PC-3 (cell line): ENCODE data around the gene HUWE1. TPM values are rescaled to one million over a fixed set of nuclear protein-coding genes. Genes with fewer than 3 reads are reported as not detected.

Source experiments
- ATAC-seq: fragments of 200-7000 bp; cut with Tn5 transposase; 2 replicates; pipeline ENCODE4 v1.9.1; 2020; ENCODE audit warnings: mild to moderate bottlenecking, moderate library complexity
- BruUV-seq: library from RNA; stranded (reverse); fragments of 400-500 nt; replicated peaks from 2 replicates; lab custom pipeline; 2021; lab: Mats Ljungman, UMichigan
- CTCF ChIA-PET: fragments of 300-600 bp; sonication (Branson Sonifier 250); formaldehyde crosslinking; loops from one replicate; lab custom pipeline; 2022; ENCODE audit warnings: antibody characterized with exemption; lab: Charles Lee
- POLR2A ChIA-PET: fragments of 300-600 bp; sonication (Branson Sonifier 250); formaldehyde crosslinking; loops from one replicate; lab custom pipeline; 2022; ENCODE audit warnings: antibody characterized with exemption; ENCODE audit not compliant: unreplicated experiment; lab: Charles Lee
- DNase-seq: peaks from one replicate; pipeline ENCODE4 v3.0.0-alpha.2; 2015
- H2AFZ ChIP-seq: fragments of 300-600 bp; sonication (generic); 2 replicates; pipeline ENCODE4 v1.6.0; 2016; ENCODE audit warnings: antibody characterized with exemption, low read length
- H3F3A ChIP-seq: fragments of 300-600 bp; sonication (generic); one replicate; pipeline ENCODE4 v1.6.0; 2017; ENCODE audit warnings: antibody characterized with exemption, low read length, control low read depth, mild to moderate bottlenecking; ENCODE audit not compliant: unreplicated experiment
- H3K27ac ChIP-seq: fragments of 300-600 bp; sonication (generic); 2 replicates; pipeline ENCODE4 v1.5.1; 2016; ENCODE audit warnings: mild to moderate bottlenecking, low read length
- H3K27me3 ChIP-seq: fragments of 300-600 bp; sonication (generic); 2 replicates; pipeline ENCODE4 v1.6.1; 2016; ENCODE audit warnings: low read length, mixed read lengths
- H3K36me3 ChIP-seq: fragments of 300-600 bp; sonication (generic); 2 replicates; pipeline ENCODE4 v1.6.1; 2016; ENCODE audit warnings: low read depth, mixed run types, low read length, mixed read lengths
- H3K4me1 ChIP-seq: fragments of 300-600 bp; sonication (generic); 2 replicates; pipeline ENCODE4 v1.5.1; 2016; ENCODE audit warnings: low read length; ENCODE audit not compliant: insufficient read depth
- H3K4me2 ChIP-seq: fragments of 300-600 bp; sonication (generic); 2 replicates; pipeline ENCODE4 v1.6.0; 2016; ENCODE audit warnings: low read length
- H3K4me3 ChIP-seq: fragments of 300-600 bp; sonication (generic); 2 replicates; pipeline ENCODE4 v1.5.1; 2016; ENCODE audit warnings: mild to moderate bottlenecking, low read length, mixed read lengths
- H3K79me2 ChIP-seq: fragments of 300-600 bp; sonication (generic); 2 replicates; pipeline ENCODE4 v1.6.1; 2017; ENCODE audit warnings: low read length, mixed read lengths
- H3K9ac ChIP-seq: fragments of 300-600 bp; sonication (generic); 2 replicates; pipeline ENCODE4 v1.6.0; 2016; ENCODE audit warnings: mild to moderate bottlenecking, low read length
- H3K9me2 ChIP-seq: fragments of 300-600 bp; sonication (generic); replicated peaks from 2 replicates; pipeline ENCODE4 v1.6.1; 2016; ENCODE audit warnings: mixed run types, low read length, mixed read lengths
- H3K9me3 ChIP-seq: fragments of 300-600 bp; sonication (generic); 2 replicates; pipeline ENCODE4 v1.6.1; 2016; ENCODE audit warnings: low read length, mixed read lengths
- H4K20me1 ChIP-seq: fragments of 300-600 bp; sonication (generic); 2 replicates; pipeline ENCODE4 v1.6.1; 2016; ENCODE audit warnings: low read length, mixed read lengths
- CTCF ChIP-seq: fragments of 300-600 bp; sonication (generic); conservative IDR thresholded peaks from 2 replicates; pipeline ENCODE4 v1.5.1; 2017; ENCODE audit warnings: antibody characterized with exemption, low read depth, mild to moderate bottlenecking, low read length
- EZH2 ChIP-seq: fragments of 300-600 bp; sonication (generic); IDR thresholded peaks from one replicate; pipeline ENCODE4 v1.6.1; 2017; ENCODE audit warnings: antibody characterized with exemption, mild to moderate bottlenecking, low read length; ENCODE audit not compliant: unreplicated experiment
- EZH2phosphoT487 ChIP-seq: fragments of 300-600 bp; sonication (generic); IDR thresholded peaks from 2 replicates; pipeline ENCODE4 v1.6.1; 2018; ENCODE audit warnings: mild to moderate bottlenecking, antibody characterized with exemption, low read length, borderline replicate concordance
- intact Hi-C: fragments of 100-400 bp; cut with micrococcal nuclease; formaldehyde crosslinking; loops from 2 replicates; pipeline ENCODE4 v1.9.0; 2023
- total RNA-seq: library from RNA; depleted of rRNA; stranded (reverse); fragments of >200 nt; gene quantifications from 2 replicates; pipeline ENCODE4 v1.2.3, GENCODE V29; 2014

HUWE1 gene
- total RNA-seq, 1 experiment from 2014 or later, result 206 TPM

GRCh38 chrX:53656845-53657244 is 29.7 kb downstream of the HUWE1 start:
- no TSS peak for BruUV-seq
- POLR2A ChIA-PET, result no interaction called here
- peaks cover 41% of the 10 kb centered on the region for H3K36me3 ChIP-seq
- ATAC-seq (no peak), DNase-seq (no peak)
- 0 out of 2 replicates have a peak, but pooled peaks cover 8% of the 10 kb centered on the region for H3K4me1 ChIP-seq
- intact Hi-C loops, result no loop called here
- peaks cover 100% of the 10 kb centered on the region for H3K79me2 ChIP-seq
- H3K4me3 ChIP-seq, result no peak overlapping the region
- no peaks in the 10 kb centered on the region for H3K9me3 ChIP-seq
- H3K4me2 ChIP-seq, result no peak overlapping the region
- H3K27ac ChIP-seq, result no peak overlapping the region
- no peaks in the 10 kb centered on the region for H3F3A ChIP-seq
- no peaks in the 10 kb centered on the region for H3K9me2 ChIP-seq
- peaks cover 57% of the 10 kb centered on the region for H4K20me1 ChIP-seq
- TF ChIP-seq EZH2, result no peak
- TF ChIP-seq EZH2phosphoT487, result no peak
- no peak for TF ChIP-seq CTCF
- no peak overlapping the region for H3K9ac ChIP-seq
- no peaks in the 10 kb centered on the region for H3K27me3 ChIP-seq
- H2AFZ ChIP-seq, result no peak overlapping the region
- CTCF ChIA-PET, result no interaction called here

- POLR2A ChIA-PET, result no interaction called here
- no peaks in the 10 kb centered on the region for H3K27me3 ChIP-seq
- H3F3A ChIP-seq, result no peaks in the 10 kb centered on the region
- DNase-seq, result no peak
- intact Hi-C loops, result no loop called here
- peaks cover 56% of the 10 kb centered on the region for H3K36me3 ChIP-seq
- peak; percentile 22; the same call in 1 of the 2 replicates for ATAC-seq
- H4K20me1 ChIP-seq, result peaks cover 53% of the 10 kb centered on the region
- no peaks in the 10 kb centered on the region for H3K9me2 ChIP-seq
- no peak overlapping the region for H3K9ac ChIP-seq
- H3K27ac ChIP-seq, result no peak overlapping the region
- BruUV-seq, result no TSS peak
- CTCF ChIA-PET, result no interaction called here
- no peak overlapping the region for H3K4me2 ChIP-seq
- TF ChIP-seq EZH2phosphoT487, result no peak
- TF ChIP-seq EZH2, result no peak
- no peak for TF ChIP-seq CTCF
- H3K9me3 ChIP-seq, result no peaks in the 10 kb centered on the region
- no peak overlapping the region for H2AFZ ChIP-seq
- no peak overlapping the region for H3K4me3 ChIP-seq
- no peaks in the 10 kb centered on the region for H3K4me1 ChIP-seq
- peaks cover 100% of the 10 kb centered on the region for H3K79me2 ChIP-seq
These were observed 32.1 kb downstream of the HUWE1 start for GRCh38 chrX:53654376-53654775.

- no peaks in the 10 kb centered on the region for H3K4me1 ChIP-seq
- CTCF ChIA-PET, result no interaction called here
- no peak overlapping the region for H3K4me3 ChIP-seq
- POLR2A ChIA-PET, result no interaction called here
- no peaks in the 10 kb centered on the region for H3K9me2 ChIP-seq
- TF ChIP-seq EZH2 (no peak), EZH2phosphoT487 (no peak)
- BruUV-seq, result no TSS peak
- H3F3A ChIP-seq, result no peaks in the 10 kb centered on the region
- no peak overlapping the region for H3K27ac ChIP-seq
- DNase-seq (no peak), ATAC-seq (no peak)
- H3K9ac ChIP-seq, result no peak overlapping the region
- peaks cover 31% of the 10 kb centered on the region for H3K79me2 ChIP-seq
- peaks cover 73% of the 10 kb centered on the region for H3K36me3 ChIP-seq
- H3K27me3 ChIP-seq, result no peaks in the 10 kb centered on the region
- H3K9me3 ChIP-seq, result no peaks in the 10 kb centered on the region
- H2AFZ ChIP-seq, result no peak overlapping the region
- H4K20me1 ChIP-seq, result peaks cover 19% of the 10 kb centered on the region; the same call in 1 of the 2 replicates
- no peak overlapping the region for H3K4me2 ChIP-seq
- intact Hi-C loops, result no loop called here
These were observed 41.8 kb downstream of the HUWE1 start for GRCh38 chrX:53644751-53645150.
